HS-27A (cell line): ENCODE data around the gene TGIF2.

ENCODE experiments used
- DNase-seq: peaks from one replicate; pipeline ENCODE4 v3.0.0-alpha.2; 2012; ENCODE audit warnings: low read depth, missing footprints

The TGIF2 gene

GRCh38 chr20:36573103-36573797 lies at the start of gene TGIF2:
TSS of gene TGIF2 (plus strand) at chr20:36573597. CDS start at chr20:36578775, 5,178 bp downstream.
- DNase-seq: no peak

- DNase-seq: no peak
These were observed 47.6 kb upstream of the TGIF2 start for GRCh38 chr20:36525620-36526365.

GRCh38 chr20:36526521-36527011 lies 46.8 kb upstream of the TGIF2 start:
- DNase-seq: no peak

GRCh38 chr20:36527331-36528125 lies 45.9 kb upstream of the TGIF2 start:
- DNase-seq: no peak

GRCh38 chr20:36528176-36528874 lies 45.1 kb upstream of the TGIF2 start:
- DNase-seq: no peak

GRCh38 chr20:36528875-36529417 lies 44.5 kb upstream of the TGIF2 start:
- DNase-seq: no peak

- DNase-seq: no peak
These were observed 41.0 kb upstream of the TGIF2 start for GRCh38 chr20:36532388-36532787.

GRCh38 chr20:36532822-36533221 lies 40.6 kb upstream of the TGIF2 start:
- no peak for DNase-seq

- DNase-seq: no peak
These were observed 35.2 kb upstream of the TGIF2 start for GRCh38 chr20:36538026-36538722.

GRCh38 chr20:36540551-36541211 lies 32.7 kb upstream of the TGIF2 start:
- no peak for DNase-seq

GRCh38 chr20:36541227-36541767 lies 32.1 kb upstream of the TGIF2 start, which contains the start of gene MYL9:
TSS of gene MYL9 (plus strand) at chr20:36541519. CDS start at chr20:36544885, 3,366 bp downstream.
- DNase-seq: no peak

- DNase-seq: no peak
These were observed 31.5 kb upstream of the TGIF2 start for GRCh38 chr20:36541768-36542488.

- DNase-seq: no peak
These were observed 30.7 kb upstream of the TGIF2 start for GRCh38 chr20:36542516-36543183.

GRCh38 chr20:36543184-36544133 lies 29.9 kb upstream of the TGIF2 start:
- DNase-seq: no peak

- DNase-seq: peak; percentile 84
These were observed 29.0 kb upstream of the TGIF2 start for GRCh38 chr20:36544134-36545018.

GRCh38 chr20:36546111-36546736 lies 27.2 kb upstream of the TGIF2 start:
- no peak for DNase-seq
